Forelimb muscle (tissue), 1 donor: Measurements from ENCODE around the gene SLC34A1. TPM values are rescaled to one million over a fixed set of nuclear protein-coding genes. Genes with fewer than 3 reads are reported as not detected.
"Not testable (repeated sequence)": the region's sequence is repeated elsewhere in the genome, so short reads cannot be mapped to it uniquely, and the experiment has no call there.

ENCODE experiments used
- DNase-seq: peaks from one replicate; pipeline ENCODE4 v3.0.0-alpha.2; 2013; ENCODE audit warnings: low read depth
- polyA plus RNA-seq: library from polyadenylated mRNA; unstranded; fragments of 120-200 nt; gene quantifications from one replicate; pipeline ENCODE4 v1.2.1, GENCODE V29; 2013; ENCODE audit not compliant: insufficient read length

Gene SLC34A1
- polyA plus RNA-seq, 1 donor = not detected

DNA sequence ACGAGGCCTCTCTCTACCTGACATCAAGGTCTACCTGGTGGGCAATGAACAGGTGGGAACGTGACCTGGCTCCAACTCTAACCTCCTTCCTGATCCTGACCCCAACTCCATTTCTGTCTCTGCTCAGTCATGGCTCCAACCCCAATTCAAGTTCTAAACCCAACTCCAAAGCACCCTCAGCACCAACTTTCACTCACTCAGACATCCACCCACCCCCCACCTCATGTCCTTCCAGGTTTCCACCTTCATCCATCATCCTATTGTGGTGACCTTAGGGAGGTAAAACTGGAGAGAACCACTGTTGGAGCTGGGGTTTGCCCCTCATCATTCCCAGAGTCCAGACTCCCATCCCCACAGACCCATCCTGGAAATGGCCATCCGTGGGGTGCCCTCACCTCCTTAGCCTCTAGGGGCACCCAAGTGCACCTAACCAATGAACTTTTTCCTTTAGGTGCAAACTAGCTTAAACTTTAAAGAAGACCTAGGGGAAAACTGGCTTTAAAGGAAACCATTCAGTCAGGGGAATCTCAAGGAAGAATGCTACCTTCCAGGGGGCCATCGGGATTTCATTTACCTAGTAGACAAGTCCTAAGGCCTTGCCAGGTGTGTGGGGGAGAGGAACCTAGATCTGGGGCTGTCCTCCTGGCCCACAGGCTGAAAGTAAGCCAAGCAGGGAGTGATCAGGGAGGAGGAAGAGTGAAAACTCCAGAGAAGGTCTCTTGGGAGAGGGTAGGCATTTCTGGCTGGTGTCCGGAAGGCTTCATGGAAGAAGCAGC, 15.2 kb upstream of the SLC34A1 start:
- no peak for DNase-seq

DNA sequence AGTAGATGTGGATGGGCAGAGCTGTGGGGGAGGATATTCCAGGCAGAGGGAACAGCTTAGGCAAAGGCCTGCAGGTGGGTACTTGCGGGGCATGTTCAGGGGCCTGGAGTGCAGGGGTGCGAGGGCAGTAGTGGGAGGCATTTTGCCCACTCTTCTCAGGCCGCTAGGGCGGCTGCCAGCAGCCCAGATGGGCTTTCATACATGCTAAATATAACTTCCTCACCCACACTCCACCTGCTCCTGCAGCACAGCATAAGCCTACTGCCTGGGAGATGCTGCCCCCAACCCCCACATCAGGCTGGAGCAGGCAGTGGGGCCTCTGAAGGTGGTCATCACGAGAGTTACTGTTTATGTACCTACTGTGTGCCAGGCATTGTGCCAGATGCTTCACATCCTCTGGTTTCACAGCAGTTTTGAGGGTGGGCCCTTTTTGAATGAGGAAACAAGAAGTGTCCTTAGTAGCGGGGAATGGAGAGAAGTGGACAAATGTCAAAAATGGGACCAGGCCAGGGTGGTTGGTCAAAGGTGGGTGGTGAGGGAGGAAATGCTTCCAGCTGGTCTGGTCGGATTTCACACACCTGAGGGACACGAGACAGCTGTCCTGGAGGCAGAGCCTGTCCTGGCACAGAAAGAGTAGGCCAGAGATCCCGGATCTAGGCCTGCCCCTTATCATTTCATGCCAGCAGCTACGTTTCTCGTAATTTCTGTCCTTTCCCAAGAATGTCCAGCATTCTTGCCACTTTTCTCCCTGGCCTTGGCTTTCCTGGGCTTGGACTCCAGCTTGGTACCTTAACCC, 14.4 kb upstream of the SLC34A1 start:
- DNase-seq = no peak

DNA sequence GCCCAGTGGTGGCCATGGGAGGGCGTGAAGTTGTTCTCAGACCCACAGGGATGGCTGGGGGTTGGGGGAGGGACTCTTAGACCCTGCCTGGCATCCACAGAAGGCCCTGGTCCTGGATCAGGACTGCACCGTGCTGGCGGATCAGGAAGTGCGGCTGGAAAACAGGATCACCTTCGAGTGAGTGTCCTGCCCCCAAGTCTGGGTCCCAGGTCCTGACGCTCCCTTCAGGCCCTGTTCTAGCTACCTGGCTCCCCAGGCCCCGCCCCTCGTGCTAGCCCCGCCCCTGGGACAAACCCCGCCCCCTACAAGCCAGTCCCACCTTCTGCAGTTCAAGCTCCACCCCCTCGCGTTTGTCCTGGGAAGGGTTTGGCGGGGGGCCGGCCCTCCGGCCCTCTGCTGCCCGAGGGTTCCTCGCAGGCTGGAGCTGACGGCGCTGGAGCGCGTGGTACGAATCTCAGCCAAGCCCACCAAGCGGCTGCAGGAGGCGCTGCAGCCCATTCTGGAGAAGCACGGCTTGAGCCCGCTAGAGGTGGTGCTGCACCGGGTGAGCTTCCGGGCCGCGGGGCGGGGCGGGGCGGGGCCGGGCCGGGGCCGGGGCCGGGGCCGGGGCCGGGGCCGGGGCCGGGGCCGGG, 13.6 kb upstream of the SLC34A1 start:
- no peak for DNase-seq

DNA sequence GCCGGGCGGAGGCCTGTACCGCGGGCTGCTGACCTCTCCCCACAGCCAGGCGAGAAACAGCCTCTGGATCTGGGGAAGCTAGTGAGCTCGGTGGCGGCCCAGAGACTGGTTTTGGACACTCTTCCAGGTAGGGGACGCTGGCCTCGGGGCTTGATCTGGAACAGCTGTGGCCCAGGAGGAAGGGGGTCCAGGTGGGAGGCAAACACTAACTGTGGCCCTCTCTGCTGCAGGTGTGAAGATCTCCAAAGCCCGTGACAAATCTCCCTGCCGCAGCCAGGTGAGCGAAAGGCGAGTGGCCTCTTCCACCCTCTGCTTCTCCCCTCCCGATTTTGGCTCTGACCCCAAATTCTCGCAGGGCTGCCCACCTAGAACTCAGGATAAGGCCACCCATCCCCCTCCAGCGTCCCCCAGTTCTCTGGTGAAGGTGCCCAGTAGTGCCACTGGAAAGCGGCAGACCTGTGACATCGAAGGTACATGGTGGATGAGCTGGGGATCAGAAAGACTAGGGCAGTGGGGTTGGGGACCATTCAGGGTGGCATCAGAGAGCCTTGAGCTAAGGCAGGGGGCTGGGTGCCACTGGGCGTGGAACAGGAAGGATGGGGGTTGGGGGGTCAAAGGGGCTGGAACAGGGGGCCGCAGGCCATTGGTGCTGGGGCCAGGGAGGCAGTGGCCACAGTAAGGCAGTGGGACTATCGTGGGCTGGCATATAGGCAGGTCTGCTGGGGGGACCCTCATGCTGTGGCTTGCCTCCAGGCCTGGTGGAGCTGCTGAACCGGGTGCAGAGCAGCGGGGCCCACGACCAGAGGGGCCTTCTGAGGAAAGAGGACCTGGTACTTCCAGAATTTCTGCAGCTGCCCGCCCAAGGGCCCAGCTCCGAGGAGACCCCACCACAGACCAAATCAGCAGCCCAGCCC, 12.9 kb upstream of the SLC34A1 start:
- DNase-seq = no peak

DNA sequence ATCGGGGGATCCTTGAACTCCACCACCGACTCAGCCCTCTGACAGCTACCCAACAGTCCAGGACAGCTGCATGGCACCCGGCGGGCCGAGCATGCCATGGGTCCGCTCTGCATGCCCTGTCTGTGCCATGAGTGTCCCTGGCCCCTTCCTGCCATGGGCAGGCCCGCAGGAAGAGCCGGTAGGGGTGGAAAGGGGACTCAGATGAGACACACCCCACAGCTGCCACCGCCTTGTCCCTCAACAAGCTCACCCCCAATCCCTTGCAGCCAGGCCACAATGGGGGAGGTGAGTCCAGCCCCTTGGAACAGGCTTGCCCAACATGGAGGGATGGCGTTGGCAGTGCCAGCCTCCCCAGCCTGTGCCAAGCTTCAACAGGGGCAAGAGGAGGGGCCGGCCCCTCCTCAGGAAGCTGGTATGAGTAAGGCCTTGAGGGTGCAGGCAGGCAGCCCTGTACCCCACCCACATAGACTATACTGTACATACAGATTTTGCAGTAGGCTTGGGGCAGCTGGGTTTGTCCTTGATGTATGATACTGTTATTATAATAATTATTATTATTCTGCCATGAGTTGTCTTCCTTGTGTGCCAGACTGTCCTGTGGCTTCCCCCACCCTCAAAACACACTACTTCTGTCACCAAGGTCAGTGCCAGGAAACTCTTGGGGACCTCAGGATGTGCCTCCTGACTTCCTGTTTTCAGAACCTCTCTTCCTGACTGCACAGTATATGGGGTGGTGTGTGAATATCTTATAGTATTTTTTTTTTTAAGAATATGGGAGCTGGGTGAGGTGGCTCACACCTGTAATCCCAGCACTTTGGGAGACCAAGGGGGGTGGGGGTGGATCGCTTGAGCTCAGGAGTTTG, 12.0 kb upstream of the SLC34A1 start:
- DNase-seq = no peak

DNA sequence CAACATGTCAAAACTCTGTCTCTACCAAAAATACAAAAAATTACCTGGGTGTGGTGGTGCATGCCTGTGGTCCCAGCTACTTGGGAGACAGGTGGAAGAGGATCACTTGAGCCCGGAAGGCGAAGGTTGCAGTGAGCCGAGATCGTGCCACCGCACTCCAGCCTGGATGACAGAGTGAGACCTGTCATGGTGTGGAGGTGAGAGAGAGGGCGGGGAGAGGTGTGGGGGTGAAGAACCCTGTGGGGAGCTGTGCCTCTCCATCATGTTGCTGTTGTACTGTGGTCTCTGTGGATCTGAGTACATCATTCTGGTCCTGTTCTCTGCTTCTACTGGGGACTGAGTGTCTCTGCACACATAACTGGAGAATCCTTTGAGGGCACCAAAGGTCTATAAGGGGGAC, 11.3 kb upstream of the SLC34A1 start:
- no peak for DNase-seq

DNA sequence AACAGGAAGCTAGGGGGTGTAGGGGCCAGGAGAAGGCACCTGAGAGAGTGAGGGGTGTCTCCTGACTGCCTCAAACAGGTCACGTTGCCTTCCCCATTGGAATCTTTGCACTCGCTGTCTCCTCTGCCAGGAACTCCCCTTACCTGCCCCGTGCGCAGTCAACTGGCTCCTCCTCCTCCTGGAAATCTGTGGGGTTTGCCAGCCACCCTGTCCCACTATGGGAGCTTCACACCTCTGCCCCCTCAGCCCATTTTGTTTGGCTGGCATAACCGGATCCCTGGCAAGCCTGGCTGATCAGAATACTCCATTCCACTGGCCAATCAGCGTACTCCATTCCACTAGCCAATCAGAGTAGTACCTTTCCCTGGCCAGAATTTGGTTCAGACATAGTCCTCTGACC, 10.4 kb upstream of the SLC34A1 start:
- DNase-seq = no peak

DNA sequence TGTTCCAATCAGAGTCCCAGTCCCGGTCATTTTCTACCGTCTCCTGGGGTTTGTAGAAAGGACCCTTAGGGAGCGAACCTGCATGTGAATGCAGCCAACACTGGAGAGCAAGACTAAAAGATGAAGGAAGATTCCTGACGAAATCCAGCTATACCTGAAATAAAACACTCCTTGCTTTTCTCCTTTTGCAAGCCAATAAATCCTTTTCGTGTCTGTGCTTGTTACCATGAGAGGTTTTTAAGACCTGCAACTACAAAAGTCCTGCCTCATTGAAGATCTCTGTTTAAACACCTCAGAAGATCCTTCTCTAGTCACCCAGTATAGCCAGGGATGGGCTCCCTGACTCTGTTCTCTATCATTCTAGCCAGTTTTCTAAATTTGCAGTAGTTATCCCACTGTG, 10.0 kb upstream of the SLC34A1 start:
- DNase-seq = no peak

DNA sequence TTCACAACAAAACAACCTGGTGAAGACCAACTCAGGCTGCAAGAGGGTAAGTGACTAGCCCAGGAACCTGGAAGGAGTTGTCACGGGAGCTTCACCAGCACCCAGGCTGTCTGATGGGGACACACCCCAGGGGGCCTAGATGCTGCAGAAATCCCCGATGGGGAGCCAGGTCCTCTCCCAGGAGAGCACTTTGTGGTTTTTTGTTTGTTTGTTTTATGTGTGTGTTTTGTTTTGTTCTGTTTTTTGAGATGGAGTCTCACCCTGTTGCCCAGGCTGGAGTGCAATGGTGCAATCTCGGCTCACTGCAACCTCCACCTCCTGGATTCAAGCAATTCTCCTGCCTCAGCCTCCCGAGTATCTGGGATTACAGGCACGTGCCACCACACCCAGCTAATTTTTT, 8.7 kb upstream of the SLC34A1 start:
- DNase-seq = not testable (repeated sequence)

DNA sequence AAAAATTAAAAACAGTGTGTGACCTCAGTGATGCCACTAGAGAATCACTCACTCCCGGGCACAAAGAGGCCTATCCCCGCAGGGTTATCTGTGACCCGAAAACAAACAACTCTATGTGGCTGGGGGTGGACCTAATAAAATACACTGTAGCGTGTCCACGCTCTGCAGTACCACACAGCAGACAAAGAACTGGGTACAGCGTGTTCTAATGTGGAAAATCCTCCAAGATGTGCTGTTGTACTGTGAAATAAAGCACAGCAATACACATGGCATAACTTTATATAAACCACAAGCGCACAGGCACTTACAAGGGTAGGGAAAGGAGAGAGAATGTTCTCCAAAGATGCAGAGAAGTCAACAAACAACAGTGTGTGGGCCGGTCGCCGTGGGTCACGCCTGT, 8.1 kb upstream of the SLC34A1 start:
- no peak for DNase-seq

DNA sequence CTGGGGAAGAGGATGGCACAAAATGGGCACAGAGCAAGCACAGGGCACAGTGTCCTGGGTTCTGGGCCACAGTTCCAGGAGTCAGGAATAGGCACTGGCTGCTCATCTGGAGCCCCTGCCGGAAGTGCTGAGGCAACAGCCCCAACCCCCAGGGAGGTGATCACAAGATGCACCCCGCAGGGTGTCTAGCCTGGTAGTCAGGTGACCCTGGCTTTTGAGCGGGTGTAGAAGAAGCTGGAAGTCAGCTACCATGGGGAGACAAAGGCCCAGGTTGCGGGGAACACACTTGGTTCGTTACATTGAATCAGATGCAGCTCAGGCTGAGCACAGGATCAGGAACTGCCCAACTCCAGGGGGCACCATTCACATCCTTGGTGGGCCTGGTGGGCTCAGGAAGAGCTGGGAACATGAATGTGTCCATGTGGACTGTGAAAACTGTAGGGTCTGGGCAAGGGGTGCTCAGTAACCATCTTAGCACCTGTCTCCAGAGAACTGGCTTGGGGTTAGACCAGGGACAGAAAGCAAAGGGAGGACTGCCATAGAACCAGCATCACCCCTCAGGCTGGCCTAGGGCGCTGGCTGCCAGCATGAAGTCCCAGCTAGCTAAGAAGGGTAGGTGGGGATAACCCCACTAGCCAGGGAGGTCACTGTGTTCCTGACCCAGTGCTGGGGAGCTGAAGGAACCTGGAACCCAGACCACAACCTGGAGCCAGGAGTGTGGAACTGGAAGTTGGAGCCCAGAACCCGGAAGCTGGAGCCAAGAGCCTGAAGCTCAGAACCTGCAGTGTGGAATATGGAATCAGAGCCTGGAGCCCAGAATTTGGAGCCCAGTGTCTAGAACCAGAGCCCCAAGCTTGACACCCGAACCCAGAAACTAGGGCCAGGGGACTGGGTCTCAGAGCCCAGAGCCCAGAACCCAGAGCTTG, 6.1 kb upstream of the SLC34A1 start:
- no peak for DNase-seq

DNA sequence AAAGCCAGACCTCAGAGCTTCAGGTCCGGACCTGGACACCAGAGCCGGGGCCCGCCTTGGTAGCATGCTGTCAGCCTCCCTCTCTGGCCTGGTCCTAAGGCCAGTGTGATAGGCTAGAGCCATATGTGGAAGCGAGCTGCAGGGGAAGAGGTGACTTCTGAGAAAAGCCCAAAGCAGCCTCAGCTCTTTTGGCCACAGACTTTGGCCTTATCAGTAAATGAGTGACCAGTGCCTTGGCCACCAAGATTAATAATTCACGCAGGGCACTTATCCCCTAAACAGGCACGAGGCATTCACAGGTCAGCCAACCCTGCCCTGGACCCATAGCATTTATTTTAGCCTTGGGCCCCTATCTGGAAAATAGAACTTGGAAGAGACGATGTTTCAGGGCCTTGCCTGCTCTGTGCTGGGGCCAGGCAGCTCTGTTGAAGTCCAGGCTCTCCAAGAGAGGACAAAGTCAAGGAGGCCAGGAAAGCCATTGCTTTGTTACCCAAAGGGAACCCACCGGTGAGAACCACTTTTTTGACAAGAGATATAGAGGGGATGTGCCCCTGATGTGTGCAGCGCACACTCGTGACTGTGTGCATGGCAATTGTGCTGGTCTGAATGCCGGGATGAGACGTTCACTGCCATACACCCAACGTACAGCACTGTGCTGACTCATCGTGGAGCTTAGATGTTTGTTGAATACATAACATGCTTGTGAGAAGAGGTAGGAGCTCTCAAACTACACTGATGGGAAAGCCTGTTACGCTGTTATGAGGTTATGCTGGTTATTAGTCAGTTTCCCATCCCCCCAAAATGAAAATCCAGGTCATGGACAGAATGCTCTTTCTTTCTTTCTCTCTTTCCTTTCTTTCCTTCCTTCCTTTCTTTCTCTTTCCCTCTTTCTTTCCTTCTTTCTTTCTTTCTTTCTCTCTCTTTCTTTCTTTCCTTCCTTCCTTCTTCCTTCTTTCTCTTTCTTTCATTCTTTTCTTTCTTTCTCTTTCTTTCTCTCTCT, 5.0 kb upstream of the SLC34A1 start:
- no peak for DNase-seq

DNA sequence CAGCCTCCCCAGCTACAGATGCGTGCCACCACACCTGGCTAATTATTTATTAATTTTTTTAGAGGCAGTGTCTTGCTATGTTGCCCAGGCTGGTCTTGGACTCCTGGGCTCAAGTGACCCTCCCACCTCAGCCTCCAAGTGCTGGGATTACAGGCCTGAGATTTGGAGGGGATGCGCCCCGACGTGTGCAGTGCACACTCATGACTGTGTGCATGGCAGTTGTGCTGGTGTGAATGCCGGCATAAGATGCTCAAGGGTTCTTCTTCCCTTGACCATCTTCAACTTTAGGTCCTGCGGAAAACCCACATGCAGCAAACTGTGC, 3.5 kb upstream of the SLC34A1 start:
- no peak for DNase-seq

DNA sequence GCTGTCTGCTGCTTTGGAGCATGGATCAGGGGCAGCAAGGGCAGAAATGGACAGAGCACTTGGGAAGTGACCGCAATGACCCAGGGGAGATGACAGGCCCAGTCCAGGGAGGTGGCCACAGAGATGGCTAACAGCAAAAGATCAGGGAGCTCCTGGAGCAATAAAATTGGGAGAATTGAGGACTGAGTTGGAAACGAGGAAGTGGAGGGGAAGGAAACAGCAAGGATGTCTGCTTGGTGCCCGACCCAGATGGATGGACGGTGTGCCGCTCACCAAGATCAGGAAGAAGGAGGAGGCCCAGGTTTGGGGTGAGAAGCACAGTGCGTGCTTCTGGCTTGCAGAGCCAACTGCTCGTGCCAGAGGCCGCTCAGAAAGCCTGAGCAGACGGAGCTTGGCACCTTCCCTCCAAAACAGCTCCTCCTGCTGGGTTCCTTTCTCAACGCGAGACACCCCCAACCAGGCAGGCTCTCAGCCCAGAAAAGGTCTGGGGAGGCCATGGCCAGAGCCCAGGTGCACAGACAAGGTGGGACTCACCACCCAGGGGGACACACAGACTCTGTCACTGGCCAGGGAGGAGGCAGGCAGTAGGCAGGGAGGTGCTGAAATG, 1.7 kb upstream of the SLC34A1 start:
- no peak for DNase-seq

DNA sequence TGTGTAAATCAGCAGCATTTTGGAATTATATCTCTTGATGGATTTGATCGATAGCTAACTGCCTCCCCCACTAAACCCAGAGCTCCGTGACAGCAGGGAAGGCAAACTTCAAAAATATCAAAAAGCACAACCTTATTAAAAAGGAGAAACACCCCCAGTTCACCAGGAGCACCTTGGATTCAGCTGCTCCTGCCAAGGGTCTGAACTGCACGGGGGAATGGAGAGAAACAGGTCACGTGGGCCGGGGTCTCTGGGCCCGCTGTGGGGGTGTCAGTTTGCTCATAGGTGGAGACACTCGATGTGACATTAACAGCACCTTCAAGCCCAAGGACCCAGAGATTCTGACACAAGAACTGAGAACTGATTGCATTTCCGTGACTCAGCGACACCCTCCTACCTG, 1.1 kb upstream of the SLC34A1 start:
- DNase-seq = no peak

DNA sequence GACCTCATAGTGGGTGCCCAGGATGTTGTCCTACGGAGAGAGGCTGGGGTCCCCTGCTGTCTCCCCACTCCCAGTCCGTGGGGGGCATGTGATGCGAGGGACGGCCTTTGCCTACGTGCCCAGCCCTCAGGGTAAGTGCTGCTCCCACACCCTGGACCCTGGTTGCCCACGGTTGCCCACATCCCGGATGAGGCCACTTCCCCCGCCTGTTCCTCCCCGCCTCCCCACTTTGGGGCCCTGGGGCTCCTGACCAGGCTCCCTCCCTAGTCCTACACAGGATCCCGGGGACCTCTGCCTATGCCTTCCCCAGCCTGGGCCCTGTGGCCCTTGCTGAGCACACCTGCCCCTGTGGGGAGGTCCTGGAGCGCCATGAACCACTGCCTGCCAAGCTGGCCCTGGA, 1.5 kb downstream of the SLC34A1 start:
- no peak for DNase-seq

DNA sequence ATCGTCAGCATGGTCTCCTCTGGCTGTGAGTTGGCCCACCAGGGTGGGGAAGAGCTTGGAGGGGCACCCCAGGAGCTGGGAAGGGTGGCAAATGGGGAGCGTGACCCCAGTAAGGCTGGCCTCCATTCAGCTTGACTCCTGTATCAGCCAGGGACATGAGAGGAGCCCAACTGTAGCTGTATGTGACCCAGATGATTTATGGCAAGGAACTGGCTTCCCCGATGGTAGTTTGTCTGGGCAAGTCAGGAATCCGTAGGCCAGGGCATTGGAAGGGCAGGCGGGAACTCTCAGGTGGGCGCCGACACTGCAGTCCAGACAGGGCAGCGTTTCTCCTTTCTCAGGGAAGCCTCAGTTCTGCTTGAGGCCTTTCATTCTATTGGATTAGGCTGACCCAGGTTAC, 2.3 kb downstream of the SLC34A1 start:
- DNase-seq = no peak

DNA sequence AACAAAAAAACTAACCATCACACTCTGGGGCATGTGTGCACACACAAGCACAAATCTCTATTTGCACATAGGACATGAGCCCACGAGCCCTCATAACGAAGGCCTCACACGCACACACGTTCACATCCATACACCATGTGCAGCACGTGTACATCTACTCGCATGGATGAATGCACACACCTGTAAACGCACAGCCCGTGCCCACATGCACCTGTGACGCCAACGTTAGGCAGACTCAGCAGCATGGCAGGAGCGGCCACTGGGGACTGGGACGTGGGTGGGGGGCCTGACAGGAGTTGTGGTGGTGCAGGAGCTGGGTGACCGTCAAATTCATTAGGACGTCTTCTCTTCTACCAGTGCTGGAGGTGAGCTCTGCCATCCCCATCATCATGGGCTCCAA, 3.2 kb downstream of the SLC34A1 start:
- no peak for DNase-seq
